Left forelimb (tissue), 1 donor: ENCODE data around the gene CHPT1.

Experiments used
- DNase-seq: peaks from one replicate; pipeline ENCODE4 v3.0.0-alpha.2; 2018; ENCODE audit warnings: low spot score

Gene CHPT1

GRCh38 chr12:101763246-101763931, 65.9 kb downstream of the CHPT1 start:
- DNase-seq = no peak

DNA sequence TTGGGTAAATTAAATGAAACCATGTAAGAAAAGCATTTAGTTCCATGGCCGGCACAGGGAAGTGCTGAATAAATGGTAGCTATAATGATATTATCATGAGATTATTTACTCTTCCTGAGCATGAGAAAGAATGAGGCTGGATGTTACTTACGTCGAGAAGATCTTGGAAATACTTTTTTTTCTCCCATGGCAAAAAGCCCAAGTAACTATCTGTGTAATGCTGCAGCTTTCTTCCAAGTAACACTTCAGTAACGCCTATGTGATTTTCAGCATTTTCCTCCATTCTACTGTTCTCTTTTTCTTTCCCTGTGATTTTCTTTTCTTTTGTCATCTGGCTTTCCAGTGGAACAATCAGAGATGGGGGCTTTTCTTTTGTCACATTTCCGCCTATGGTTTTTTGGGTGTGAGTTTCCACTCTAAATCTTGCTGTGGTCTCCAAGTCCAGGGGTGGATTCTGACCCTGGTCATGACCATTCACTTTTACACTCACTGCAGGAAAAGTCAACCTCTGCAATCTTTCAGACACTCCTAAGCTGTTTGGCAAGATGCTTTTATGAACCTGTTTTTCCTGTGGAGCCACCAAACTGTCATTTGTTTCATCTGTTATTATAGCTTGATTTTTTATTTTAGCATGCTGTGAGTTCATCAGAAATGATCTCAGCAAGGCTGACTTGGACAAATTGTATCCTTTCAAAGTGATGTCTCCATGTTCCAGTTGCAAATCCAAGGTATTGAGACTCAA, 66.8 kb downstream of the CHPT1 start:
- no peak for DNase-seq

DNA sequence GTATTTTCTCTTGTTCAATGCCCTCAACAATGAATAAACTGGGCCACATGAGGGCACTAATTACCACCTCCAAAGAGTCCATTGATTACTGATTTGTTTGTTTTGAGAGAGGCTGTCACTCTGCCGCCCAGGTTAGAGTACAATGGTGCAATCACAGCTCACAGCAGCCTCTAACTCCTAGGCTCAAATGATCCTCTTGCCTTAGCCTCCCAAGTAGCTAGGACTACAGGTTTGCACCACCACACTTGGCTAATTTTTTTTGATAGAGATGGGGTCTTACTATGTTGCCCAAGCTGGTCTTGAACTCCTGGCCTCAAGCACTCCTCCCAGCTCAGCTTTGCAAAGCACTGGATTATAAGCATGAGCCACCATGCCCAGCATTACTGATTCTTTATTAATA, 70.1 kb downstream of the CHPT1 start:
- DNase-seq = no peak

DNA sequence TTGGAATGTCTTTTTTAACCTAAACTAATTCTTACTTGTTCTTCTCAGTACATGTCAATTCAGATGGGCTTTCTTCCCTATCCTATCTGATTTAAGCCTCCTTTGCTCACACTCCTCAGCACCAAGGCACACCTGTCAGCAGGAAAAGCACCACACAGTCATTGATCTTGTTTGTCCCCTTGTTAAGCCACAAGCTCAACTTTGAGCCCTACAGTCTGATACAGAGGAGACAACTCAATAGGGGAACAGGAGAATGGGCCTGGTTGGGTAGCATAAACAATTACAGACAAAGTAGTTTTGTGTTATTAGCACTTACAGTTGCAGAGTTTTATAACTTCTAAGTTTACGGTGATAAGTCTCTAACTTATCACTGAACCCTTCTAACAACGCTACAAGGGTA, 71.3 kb downstream of the CHPT1 start:
- DNase-seq = no peak

- DNase-seq = no peak
Observed at GRCh38 chr12:101769865-101770264, 72.4 kb downstream of the CHPT1 start.

DNA sequence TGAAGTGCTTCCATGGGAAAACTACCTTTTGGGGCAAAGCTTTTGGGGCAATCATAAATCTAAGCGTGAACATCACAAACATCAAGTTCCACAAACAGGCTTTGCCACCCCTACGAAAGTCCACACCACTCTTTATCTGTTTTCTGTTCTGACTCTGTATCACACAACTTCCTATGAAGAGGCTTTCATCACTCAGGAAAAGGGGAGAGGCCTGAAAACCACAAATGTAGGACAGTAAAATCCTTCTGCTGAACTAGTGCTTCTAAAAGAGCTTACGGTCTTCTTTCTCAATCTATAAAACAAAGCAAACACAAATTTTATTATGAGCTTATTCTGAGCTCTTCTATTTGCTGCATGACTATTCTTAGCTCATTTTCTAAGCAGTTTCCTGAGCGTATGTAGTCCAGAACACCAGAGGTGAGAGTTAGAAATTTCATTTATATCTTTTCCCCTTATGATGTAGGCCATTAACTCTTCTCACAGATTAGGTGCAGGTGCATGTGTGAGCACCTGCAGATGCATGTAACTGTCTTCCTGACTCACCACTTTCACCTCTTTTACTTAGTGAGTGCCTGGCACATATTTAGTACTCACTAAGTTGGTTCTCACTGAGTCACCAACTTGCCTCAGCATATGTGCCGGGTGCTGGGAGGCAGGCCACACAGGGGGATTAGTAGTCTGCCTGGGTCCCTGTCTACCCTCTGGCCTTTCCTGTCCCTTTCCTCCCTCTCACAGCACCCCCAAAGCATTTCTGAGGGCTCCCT, 74.8 kb downstream of the CHPT1 start:
- no peak for DNase-seq

DNA sequence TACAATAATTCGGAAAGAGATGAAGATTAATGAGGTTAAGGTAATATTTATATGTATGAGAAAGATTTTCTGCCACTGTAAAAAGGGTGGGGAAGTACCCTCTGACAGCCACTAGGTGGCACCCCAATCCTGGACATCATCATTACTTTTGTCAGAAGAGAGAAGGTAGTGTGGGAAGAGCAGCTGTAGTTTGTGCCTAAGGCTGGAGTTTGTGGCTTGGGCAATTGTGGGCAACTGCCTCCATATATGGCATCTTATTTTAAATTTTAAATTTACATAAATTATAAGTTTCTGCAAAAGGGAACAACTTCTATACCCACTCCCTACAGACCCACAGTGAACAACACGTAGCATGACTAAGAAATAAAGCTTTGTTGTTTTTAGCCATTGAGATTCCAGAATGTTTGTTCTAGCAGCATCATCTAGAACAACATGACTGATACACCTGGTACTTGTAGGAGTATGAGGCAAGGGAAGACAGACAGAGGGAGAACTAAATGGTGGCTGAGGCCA, 76.3 kb downstream of the CHPT1 start:
- DNase-seq = peak; percentile 68

- DNase-seq = no peak
Observed at GRCh38 chr12:101775816-101776215, 78.4 kb downstream of the CHPT1 start.

- DNase-seq = no peak
Observed at GRCh38 chr12:101777485-101777884, 80.0 kb downstream of the CHPT1 start.

- DNase-seq = no peak
Observed at GRCh38 chr12:101777978-101778377, 80.5 kb downstream of the CHPT1 start.
